Colon (tissue), 2 donors: Measurements from ENCODE around the gene MICAL3.

Source experiments
- FAIRE-seq: peaks from 2 replicates; lab custom pipeline; 2012; peaks lifted over from hg19 to GRCh38; lab: Jason Lieb, UNC
- donor health status: control.
- donor health status: control.

Gene MICAL3

GRCh38 chr22:17792299-17792698 is 232.1 kb downstream of the MICAL3 start:
- no peak for FAIRE-seq

GRCh38 chr22:17791196-17791595 is 233.2 kb downstream of the MICAL3 start:
- no peak for FAIRE-seq

GRCh38 chr22:17789379-17790200 is 234.8 kb downstream of the MICAL3 start:
- FAIRE-seq: no peak

- FAIRE-seq: no peak
Observed at GRCh38 chr22:17788528-17789378, 235.6 kb downstream of the MICAL3 start.

GRCh38 chr22:17787716-17788330 is 236.5 kb downstream of the MICAL3 start:
- FAIRE-seq: no peak

GRCh38 chr22:17787241-17787640 is 237.1 kb downstream of the MICAL3 start:
- no peak for FAIRE-seq

- no peak for FAIRE-seq
Observed at GRCh38 chr22:17786435-17787161, 237.8 kb downstream of the MICAL3 start.

- no peak for FAIRE-seq
Observed at GRCh38 chr22:17785185-17786184, 238.9 kb downstream of the MICAL3 start.

GRCh38 chr22:17784776-17785175 is 239.6 kb downstream of the MICAL3 start:
- no peak for FAIRE-seq

GRCh38 chr22:17783773-17784480 is 240.4 kb downstream of the MICAL3 start:
- FAIRE-seq: no peak

GRCh38 chr22:17783312-17783711 is 241.0 kb downstream of the MICAL3 start:
- no peak for FAIRE-seq

- no peak for FAIRE-seq
Observed at GRCh38 chr22:17782621-17783020, 241.7 kb downstream of the MICAL3 start.

- FAIRE-seq: no peak
Observed at GRCh38 chr22:17782158-17782557, 242.2 kb downstream of the MICAL3 start.

GRCh38 chr22:17781319-17782031 is 242.9 kb downstream of the MICAL3 start:
- no peak for FAIRE-seq

- no peak for FAIRE-seq
Observed at GRCh38 chr22:17780741-17781318, 243.5 kb downstream of the MICAL3 start.

GRCh38 chr22:17780116-17780740 is 244.1 kb downstream of the MICAL3 start:
- no peak for FAIRE-seq

- FAIRE-seq: no peak
Observed at GRCh38 chr22:17779286-17780115, 244.9 kb downstream of the MICAL3 start.
